ENCODE measurements around the gene MMEL1.

The MMEL1 gene

DNA sequence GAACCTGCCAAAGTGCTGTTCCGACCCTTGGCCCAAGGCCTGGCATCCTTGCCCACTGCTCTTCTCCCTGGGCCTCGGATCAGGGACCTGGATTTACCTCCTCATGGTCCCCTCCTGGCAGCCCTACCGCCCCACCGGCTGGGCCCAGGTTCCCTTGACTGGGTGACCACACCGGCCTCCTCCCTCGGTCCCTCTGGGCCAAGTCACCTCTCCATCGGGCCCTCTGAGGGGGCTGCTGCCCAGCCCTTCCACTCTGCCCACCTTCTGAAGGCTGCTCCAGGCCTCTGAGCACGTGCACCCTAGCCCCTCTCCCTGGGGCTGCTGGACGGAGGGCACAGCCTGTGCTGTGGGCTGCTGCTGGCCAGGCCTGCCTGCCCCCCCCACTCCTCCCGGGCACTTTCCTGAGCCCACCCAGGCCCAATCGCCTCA, 9.3 kb upstream of the MMEL1 start:
- 51 to 56% methylated on average over 6 to 11 of the region's 11 CpGs for WGBS, 2 experiments (ENCODE audit: insufficient coverage in 2 of 2)
- Histone ChIP-seq H3K9me3 (ENCODE audit: control insufficient read depth, low read length) (peaks cover 10% of the 10 kb centered on the region), H3K27ac (ENCODE audit: low read depth, low read length, severe bottlenecking) (no peak overlapping the region), H3K36me3 (ENCODE audit: control insufficient read depth, insufficient read depth, low read length) (no peaks in the 10 kb centered on the region), H3K4me1 (ENCODE audit: control insufficient read depth, insufficient read depth, low read length, poor library complexity, severe bottlenecking) (no peaks in the 10 kb centered on the region), H3K4me3 (ENCODE audit: extremely low read depth, insufficient read depth, low read length, poor library complexity, severe bottlenecking) (peak overlapping the region; percentile 69)

DNA sequence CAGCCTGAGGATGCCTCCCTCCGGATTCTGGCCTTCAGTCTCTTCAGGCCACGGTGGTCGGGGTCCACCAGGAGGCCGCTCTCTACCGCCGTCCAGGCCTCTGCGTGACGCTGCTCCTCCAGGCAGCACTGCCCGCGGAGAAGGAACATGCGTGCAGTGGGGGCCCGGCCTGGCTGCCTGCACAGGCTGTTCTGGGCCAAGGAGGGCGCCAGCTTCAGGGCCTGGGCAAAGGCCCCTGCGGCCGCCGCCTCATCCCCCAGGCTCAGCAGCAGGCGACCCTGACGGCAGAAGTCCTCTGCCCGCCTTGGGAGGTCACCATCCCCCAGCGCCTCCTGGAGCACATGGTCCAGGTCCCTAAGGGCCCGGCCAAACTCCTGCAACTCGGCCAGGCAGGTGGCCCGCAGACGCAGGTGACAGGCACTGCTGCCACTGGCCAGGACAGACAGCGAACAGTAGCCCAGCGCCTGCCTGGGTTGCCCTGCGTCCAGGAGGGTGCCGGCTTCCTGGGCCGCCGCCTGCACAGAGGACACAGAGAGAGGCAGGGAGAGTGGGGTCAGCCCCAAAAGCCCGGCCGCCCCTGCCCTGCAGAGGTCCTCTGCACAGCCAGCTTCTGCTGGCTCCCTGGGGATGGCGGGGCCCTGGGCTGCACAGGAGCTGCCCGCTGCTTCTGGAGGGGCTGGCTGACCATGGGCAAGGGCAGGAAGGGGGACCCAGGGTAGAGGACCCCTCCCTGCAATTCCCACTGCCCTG, 8.7 kb upstream of the MMEL1 start:
- H3K27ac ChIP-seq (ENCODE audit: low read depth, low read length, severe bottlenecking), result no peak overlapping the region
- H3K9me3 ChIP-seq (ENCODE audit: control insufficient read depth, low read length), result peaks cover 10% of the 10 kb centered on the region
- H3K36me3 ChIP-seq (ENCODE audit: control insufficient read depth, insufficient read depth, low read length), result no peaks in the 10 kb centered on the region
- H3K4me1 ChIP-seq (ENCODE audit: control insufficient read depth, insufficient read depth, low read length, poor library complexity, severe bottlenecking), result no peaks in the 10 kb centered on the region
- peak overlapping the region; percentile 69 for H3K4me3 ChIP-seq (ENCODE audit: extremely low read depth, insufficient read depth, low read length, poor library complexity, severe bottlenecking)
- 91 to 94% methylated on average over 31 to 32 of the region's 34 CpGs for WGBS, 2 experiments (ENCODE audit: insufficient coverage in 2 of 2)

DNA sequence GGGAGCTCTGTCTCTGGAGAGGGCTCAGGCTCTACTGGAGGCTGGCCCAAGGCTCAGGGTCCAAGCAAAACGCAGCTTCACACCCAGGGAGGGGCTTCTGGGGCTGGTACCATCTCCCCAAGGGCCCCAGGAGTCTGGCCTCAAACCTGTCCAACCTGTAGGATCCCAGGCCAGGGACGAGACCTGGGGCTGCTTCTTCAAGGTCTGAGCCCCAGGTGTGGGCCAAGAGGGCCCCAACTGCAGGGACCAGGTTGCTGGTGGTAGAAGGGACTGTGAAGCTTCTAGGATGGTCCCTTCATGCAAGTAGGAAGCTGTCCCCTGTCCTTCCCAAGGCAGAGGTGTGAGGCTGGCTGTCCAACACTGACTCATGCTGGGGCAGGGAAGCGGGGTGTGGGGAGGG, 7.8 kb upstream of the MMEL1 start:
- 87 to 100% methylated on average over 2 of the region's 3 CpGs for WGBS, 2 experiments (ENCODE audit: insufficient coverage in 2 of 2)

DNA sequence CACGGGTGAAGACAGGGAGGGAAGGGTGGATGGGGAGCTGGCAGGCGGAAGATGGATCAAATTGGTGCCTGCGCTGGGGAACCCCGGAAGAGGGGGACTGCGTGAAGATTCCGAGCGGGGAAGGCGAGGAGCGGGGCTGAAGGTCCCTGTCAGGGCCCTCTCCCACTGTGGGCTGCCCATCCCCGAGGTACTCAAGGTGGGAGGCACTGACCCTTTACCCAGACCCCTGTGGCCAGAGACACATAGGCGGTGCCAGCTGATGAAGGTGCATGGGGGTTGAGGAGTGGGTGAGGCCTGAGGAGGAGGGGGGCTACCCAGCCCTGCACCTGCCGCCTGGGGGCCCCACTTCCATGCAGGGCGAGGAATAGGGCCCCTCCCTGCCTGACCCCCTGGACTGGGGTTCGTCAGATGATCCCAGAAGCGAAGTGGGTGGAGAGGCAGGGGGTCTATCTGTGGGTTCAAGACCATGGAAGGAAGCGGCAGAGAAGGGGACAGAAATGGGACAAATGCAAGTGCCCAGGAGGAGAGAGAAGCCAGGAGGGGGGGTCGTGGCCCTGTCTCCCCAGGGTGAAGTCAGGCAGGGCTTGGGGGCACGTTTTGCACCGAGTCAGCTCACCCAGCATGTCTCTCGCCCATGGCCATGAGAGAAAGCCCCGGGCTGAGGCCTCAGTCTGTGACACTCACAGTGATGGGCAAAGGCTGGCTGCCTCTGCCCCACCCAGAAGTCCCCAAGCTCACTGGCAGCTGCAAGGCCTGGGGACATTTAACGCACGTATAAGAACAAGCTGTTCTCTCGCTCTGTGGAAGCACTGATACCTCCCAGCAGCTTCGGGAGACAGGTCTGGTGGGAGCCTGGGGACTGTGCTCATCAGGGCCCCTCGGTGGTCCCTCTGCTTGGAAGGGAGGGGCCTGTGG, 7.0 kb upstream of the MMEL1 start:
- WGBS, 2 experiments (ENCODE audit: insufficient coverage in 2 of 2), result 89 to 93% methylated on average over 19 to 24 of the region's 26 CpGs
- Histone ChIP-seq H3K27ac (ENCODE audit: low read depth, low read length, severe bottlenecking) (no peak overlapping the region), H3K9me3 (ENCODE audit: control insufficient read depth, low read length) (peaks cover 12% of the 10 kb centered on the region), H3K4me1 (ENCODE audit: control insufficient read depth, insufficient read depth, low read length, poor library complexity, severe bottlenecking) (no peaks in the 10 kb centered on the region), H3K36me3 (ENCODE audit: control insufficient read depth, insufficient read depth, low read length) (no peaks in the 10 kb centered on the region), H3K4me3 (ENCODE audit: extremely low read depth, insufficient read depth, low read length, poor library complexity, severe bottlenecking) (no peak overlapping the region)

More for the DNA sequence above, 7.8 kb upstream of the MMEL1 start:
- no peak overlapping the region for H3K4me3 ChIP-seq (ENCODE audit: extremely low read depth, insufficient read depth, low read length, poor library complexity, severe bottlenecking)
- H3K36me3 ChIP-seq (ENCODE audit: control insufficient read depth, insufficient read depth, low read length), result no peaks in the 10 kb centered on the region
- no peak overlapping the region for H3K27ac ChIP-seq (ENCODE audit: low read depth, low read length, severe bottlenecking)
- H3K4me1 ChIP-seq (ENCODE audit: control insufficient read depth, insufficient read depth, low read length, poor library complexity, severe bottlenecking), result no peaks in the 10 kb centered on the region
- H3K9me3 ChIP-seq (ENCODE audit: control insufficient read depth, low read length), result peaks cover 12% of the 10 kb centered on the region

DNA sequence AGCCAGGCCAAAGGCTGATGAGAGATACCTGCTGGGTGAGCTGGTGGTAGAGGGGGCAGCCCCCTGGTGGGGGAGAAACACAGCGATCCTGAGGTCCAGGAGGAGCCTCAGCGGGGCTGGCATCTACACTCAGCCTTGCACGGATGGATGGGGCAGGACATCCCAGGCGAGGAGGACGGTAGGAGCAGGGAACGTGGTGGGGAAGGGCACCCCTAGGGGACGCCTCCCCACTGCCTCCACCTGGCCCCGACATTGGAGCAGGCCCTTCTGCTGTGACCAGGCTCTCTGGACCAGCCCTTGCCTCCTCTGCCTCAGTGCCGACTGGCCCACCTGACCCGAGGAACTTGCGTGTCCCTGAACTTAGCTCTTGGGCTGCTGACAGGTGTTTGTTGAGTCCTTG, 6.4 kb upstream of the MMEL1 start:
- Histone ChIP-seq H3K4me3 (ENCODE audit: extremely low read depth, insufficient read depth, low read length, poor library complexity, severe bottlenecking) (no peak overlapping the region), H3K36me3 (ENCODE audit: control insufficient read depth, insufficient read depth, low read length) (no peaks in the 10 kb centered on the region), H3K4me1 (ENCODE audit: control insufficient read depth, insufficient read depth, low read length, poor library complexity, severe bottlenecking) (no peaks in the 10 kb centered on the region), H3K9me3 (ENCODE audit: control insufficient read depth, low read length) (peaks cover 12% of the 10 kb centered on the region), H3K27ac (ENCODE audit: low read depth, low read length, severe bottlenecking) (no peak overlapping the region)
- 79 to 82% methylated on average over 10 to 11 of the region's 11 CpGs for WGBS, 2 experiments (ENCODE audit: insufficient coverage in 2 of 2)

DNA sequence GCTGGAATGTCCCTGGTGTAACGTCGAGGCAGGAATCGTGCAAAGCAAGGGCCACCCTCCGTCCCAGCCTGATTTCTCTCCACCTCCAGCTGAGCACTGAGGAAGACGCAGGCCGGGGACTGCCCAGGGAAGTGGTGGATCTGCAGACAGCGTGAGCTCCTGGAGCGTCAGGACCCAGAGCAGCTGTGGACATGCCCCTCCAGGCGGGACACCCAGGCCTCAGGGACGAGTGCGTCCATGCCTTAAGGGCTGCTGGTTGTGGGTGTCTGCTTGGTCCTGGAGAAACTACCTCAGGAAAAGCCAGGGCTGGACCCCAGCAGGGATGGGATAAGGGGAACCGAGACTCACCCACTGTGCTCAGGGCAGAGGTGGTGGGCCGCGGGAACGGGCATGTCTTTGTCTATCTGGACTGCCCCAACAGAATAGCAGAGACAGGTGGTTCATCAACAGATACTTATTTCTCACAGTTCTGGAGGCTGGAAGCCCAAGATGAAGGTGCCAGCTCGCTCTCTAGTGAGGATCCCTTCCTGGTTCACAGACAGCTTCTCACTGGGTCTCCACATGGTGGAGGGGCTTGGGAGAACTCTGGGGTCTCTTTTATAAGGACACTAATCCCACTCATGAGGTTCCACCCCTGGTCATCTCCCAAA, 5.8 kb upstream of the MMEL1 start:
- H3K36me3 ChIP-seq (ENCODE audit: control insufficient read depth, insufficient read depth, low read length), result no peaks in the 10 kb centered on the region
- no peak overlapping the region for H3K4me3 ChIP-seq (ENCODE audit: extremely low read depth, insufficient read depth, low read length, poor library complexity, severe bottlenecking)
- H3K27ac ChIP-seq (ENCODE audit: low read depth, low read length, severe bottlenecking), result no peak overlapping the region
- WGBS, 2 experiments (ENCODE audit: insufficient coverage in 2 of 2), result 82 to 83% methylated on average over 13 to 14 of the region's 16 CpGs
- peaks cover 12% of the 10 kb centered on the region for H3K9me3 ChIP-seq (ENCODE audit: control insufficient read depth, low read length)
- H3K4me1 ChIP-seq (ENCODE audit: control insufficient read depth, insufficient read depth, low read length, poor library complexity, severe bottlenecking), result no peaks in the 10 kb centered on the region

DNA sequence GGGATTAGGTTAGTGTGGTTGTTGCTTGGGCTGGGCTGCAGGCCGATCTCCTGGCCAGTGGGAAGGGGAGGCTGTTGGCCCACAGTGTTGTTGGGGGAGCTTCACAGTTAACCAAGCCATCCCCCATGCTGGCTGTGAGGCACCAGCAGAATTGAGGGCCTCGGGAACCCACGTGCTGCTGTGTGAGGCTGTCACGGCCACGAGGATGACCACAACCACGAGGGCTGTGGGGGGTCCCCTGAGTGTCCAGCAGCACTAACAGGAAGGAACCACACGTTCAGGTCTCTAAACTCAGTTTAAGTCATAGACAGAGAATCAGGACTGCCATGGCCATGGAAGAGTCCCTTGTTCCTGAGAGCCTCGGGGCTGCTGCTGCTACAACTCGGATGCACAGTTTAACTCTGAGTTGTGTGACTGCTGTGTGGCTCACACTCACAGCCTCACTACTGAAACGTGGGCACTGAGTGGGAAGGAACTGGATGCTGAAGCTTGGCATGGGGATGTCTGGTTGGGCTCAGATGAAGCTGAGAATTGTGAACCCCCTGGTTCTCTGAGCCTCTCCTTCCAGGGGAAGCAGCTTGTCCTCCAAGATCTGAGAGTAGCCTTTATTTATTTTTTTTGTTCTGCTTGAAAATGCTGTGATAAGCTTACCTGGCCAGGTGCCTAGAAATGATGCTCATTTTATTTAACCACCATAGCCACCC, 4.8 kb upstream of the MMEL1 start:
- 80% methylated on average over 8 to 9 of the region's 10 CpGs for WGBS, 2 experiments (ENCODE audit: insufficient coverage in 2 of 2)
- H3K9me3 ChIP-seq (ENCODE audit: control insufficient read depth, low read length), result peaks cover 12% of the 10 kb centered on the region
- no peak overlapping the region for H3K4me3 ChIP-seq (ENCODE audit: extremely low read depth, insufficient read depth, low read length, poor library complexity, severe bottlenecking)
- H3K4me1 ChIP-seq (ENCODE audit: control insufficient read depth, insufficient read depth, low read length, poor library complexity, severe bottlenecking), result no peaks in the 10 kb centered on the region
- H3K36me3 ChIP-seq (ENCODE audit: control insufficient read depth, insufficient read depth, low read length), result no peaks in the 10 kb centered on the region
- no peak overlapping the region for H3K27ac ChIP-seq (ENCODE audit: low read depth, low read length, severe bottlenecking)

DNA sequence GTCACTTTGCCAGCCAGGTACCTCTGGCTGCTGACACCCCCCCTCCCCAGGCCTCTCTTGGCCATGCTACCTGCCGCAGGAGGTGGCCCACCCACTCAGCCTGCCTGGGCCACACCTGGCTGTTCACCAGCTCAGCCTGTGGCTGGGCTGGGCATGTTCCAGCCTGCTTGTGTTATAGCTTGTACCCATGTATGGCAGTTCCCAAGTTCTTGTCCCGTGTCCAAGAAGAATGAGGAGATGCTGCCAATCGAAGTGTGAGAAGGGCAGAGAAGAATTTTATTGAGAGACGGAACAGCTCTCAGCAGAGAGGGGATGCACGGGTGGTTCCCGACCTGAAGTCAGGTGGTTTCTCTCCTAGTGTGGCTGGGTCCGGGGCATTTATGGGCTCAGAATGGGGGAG, 3.9 kb upstream of the MMEL1 start:
- H3K4me3 ChIP-seq (ENCODE audit: extremely low read depth, insufficient read depth, low read length, poor library complexity, severe bottlenecking), result no peak overlapping the region
- 85 to 88% methylated on average over 7 of the region's 7 CpGs for WGBS, 2 experiments (ENCODE audit: insufficient coverage in 2 of 2)
- no peaks in the 10 kb centered on the region for H3K4me1 ChIP-seq (ENCODE audit: control insufficient read depth, insufficient read depth, low read length, poor library complexity, severe bottlenecking)
- no peaks in the 10 kb centered on the region for H3K36me3 ChIP-seq (ENCODE audit: control insufficient read depth, insufficient read depth, low read length)
- H3K9me3 ChIP-seq (ENCODE audit: control insufficient read depth, low read length), result peaks cover 12% of the 10 kb centered on the region
- no peak overlapping the region for H3K27ac ChIP-seq (ENCODE audit: low read depth, low read length, severe bottlenecking)

DNA sequence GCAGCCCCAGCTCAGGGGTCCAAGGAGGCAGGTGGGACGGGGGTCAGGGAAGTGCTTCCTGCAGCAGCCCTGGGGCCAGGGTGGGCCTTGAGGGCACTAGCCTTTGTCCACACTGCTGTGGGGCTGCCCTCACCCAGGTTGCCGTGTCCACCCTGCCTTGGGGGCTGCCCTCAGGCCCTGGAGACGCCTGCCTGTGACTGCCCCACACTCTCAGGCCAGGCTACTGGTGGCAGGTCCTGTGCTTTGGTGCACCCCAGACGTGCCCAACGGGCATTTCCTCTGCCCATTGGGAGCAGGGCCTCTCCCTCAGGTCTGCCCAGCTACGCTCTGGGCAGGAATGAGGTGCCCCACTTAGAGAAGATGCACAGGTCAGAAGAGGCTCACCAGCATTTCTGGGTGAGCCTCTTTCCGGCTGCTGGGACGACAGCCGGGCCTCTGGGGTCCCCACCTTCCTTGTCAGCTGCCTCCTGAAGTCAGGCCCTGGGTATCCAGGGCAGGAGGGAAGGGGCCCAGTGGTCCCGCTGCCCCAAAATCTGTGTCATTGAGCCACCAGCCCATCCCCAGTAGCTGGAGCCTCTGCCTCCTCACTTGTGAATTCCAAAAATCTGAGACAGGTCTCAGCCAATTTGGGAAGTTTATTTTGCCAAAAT, 2.7 kb upstream of the MMEL1 start:
- H3K4me3 ChIP-seq (ENCODE audit: extremely low read depth, insufficient read depth, low read length, poor library complexity, severe bottlenecking), result no peak overlapping the region
- peaks cover 12% of the 10 kb centered on the region for H3K9me3 ChIP-seq (ENCODE audit: control insufficient read depth, low read length)
- H3K4me1 ChIP-seq (ENCODE audit: control insufficient read depth, insufficient read depth, low read length, poor library complexity, severe bottlenecking), result no peaks in the 10 kb centered on the region
- H3K36me3 ChIP-seq (ENCODE audit: control insufficient read depth, insufficient read depth, low read length), result no peaks in the 10 kb centered on the region
- no peak overlapping the region for H3K27ac ChIP-seq (ENCODE audit: low read depth, low read length, severe bottlenecking)
- 80 to 86% methylated on average over 8 of the region's 10 CpGs for WGBS, 2 experiments (ENCODE audit: insufficient coverage in 2 of 2)
